ENCODE data around the gene ZNRF2.

ZNRF2 gene

DNA sequence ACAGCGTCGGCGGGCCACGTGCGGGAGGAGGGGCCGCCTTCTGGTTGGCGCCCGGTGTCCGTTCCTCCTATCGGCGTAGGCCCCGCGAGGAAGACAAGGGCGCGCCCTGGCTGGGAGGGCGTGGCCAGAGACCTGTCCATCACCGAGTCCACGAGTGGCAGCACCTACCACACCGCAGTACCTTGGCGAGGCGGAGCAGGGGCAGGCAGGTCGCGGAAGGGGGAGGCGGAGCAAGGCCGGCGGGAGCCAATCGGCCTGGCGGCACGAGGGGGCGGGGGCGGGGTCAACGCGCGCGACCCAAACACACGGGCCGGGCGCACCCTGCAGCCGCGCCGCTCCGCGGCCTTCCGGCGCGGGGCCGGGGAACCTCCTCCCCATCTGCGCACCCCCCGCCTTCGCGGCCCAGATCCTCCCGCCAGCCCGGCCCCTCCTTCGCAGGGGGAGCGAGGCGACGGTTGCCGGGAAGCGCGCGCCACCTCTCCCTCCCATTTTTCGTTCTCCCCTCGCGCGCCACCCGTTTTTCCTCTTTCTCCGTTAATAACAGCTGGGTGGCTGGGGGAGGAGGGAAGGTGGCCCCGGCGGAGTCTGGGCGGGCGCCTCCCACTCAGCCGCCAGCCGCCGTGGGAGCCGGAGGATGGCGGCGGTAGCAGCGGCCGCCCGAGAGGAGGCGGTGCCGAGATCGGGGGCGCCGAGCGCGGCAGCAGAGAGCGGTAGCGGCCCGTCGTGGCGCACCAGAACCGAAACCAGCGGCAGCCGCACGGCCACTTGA is at the start of gene ZNRF2:
ZNRF2 (plus strand) TSS at position 300 of the 769 bp plus-strand sequence. CDS start 761 bp downstream, outside the sequence.
- peak; percentile 92 to 98 for DNase-seq

DNA sequence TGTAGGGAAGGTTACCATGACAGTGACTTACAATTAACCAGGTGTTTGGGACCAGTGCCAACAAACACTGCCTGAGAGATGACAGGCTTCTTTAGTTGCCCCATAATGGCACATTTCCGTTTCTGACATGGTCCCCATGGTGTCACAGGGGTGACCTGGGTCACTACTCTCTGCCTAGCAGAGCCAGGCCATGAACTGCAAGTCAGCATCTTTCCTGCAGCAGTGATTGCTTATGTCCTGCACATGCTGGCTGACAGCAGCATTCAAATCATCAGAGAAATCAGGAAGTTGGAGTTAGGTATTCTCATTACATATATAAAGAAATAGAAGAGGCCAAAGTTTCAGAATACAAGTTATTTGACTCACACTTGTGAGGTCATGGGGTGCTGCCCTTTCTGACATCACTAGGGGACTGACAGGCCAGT is 47.1 kb upstream of the ZNRF2 start:
- DNase-seq: no peak

DNA sequence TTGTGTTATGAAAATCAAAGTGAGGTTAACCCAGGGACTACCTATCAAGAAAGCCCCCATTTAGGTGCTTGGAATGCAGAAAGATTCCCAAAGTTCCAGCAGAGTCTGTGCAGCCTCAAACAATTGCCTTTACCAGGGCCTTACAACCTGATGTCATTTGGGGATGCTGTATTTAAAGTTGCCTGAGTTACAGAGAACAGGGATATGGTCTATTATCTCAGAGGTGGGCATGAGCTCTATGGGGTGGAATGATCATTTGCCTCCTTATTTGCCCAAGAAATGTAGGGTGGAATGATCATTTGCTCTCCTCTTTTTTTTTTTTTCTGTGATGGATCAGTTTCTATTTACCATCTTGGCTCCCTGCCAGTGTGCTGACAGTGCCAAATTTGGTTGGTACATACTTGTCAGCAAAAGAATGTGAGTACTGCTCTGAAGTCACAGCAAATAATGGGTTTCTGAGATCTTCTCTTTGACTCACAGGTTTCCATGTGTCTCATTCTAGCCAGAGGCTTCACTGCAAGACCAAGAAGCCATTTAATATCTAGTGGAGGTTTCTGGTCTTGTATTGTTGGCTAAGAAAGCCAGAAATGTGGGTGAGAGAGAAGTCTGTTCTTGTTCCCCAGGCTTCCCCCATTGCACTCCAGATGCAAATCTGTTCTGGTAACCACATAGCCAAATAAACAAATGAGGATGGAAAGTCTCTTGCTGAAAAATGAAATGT is 45.5 kb upstream of the ZNRF2 start:
- DNase-seq: peak; percentile 6 to 8

DNA sequence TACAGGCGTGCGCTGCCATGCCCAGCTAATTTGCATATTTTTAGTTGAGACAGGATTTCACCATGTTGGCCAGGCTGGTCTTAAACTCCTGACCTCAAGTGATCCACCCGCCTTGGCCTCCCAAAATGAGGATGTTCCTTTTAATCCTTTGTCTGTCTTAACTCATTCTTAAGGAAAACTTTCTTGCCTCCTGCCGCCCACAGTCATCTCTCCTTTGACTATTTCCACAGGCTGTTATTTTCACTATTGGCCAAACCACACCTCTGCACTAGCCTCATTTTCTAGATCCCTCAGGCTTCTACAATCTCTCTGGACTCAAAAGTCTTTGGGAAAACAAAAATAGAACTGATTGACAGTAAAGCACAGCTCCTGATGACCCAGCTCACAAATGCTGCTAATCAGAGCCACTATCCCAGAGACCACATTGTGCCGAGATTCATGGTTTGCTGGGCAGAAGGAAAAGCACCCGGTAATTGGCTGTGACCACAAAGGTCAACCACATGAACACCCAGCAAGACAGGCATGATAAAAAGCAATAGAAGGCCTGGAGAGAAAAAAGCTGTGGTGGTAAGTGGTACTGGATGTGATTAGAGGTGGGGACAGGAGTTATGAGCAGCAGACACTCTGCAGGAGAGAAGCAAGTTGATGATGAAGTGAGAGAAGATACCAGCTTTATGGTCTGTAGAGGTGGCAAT is 44.1 kb upstream of the ZNRF2 start:
- DNase-seq: no peak

- DNase-seq: no peak
Measured at GRCh38 chr7:30241767-30242166, 42.6 kb upstream of the ZNRF2 start.

DNA sequence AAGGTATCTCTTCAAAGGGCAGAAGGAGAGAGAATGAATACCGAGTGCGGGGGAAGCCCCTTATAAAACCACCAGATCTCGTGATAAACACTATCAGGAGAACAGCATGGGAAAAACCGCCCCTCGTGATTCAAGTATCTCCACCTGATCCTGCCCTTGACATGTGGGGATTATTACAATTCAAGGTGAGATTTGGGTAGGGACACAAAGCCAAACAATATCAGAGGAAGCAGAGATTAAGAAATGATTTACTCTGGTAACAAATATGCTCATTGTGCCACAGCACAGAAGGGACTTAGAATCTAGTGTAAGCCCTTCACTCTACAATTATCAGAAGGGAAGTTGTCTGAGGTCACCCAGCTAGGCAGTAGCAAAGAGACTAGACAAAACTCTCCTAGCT is 40.1 kb upstream of the ZNRF2 start:
- DNase-seq: no peak

- DNase-seq: no peak
Measured at GRCh38 chr7:30245913-30246312, 38.5 kb upstream of the ZNRF2 start.

DNA sequence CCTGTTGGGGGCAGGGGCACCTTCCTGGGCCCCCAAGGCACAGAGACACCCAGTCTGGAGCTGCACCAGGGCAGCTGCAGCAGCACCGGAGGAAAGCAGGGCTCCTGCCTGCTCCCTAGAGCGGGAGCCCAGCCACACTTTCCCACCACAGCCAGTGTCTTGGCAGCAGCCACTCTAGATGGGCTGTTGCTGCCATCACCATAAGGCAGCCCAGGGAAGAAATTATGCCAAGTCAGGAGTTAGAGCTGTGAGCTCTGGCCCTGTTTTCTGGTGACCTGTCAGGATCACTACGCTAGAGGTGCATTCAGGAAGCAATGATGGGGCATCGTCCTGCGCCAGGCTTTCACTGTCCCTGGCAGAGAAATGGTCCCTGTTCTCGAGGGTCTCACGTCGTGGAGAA is 38.0 kb upstream of the ZNRF2 start:
- DNase-seq: no peak

DNA sequence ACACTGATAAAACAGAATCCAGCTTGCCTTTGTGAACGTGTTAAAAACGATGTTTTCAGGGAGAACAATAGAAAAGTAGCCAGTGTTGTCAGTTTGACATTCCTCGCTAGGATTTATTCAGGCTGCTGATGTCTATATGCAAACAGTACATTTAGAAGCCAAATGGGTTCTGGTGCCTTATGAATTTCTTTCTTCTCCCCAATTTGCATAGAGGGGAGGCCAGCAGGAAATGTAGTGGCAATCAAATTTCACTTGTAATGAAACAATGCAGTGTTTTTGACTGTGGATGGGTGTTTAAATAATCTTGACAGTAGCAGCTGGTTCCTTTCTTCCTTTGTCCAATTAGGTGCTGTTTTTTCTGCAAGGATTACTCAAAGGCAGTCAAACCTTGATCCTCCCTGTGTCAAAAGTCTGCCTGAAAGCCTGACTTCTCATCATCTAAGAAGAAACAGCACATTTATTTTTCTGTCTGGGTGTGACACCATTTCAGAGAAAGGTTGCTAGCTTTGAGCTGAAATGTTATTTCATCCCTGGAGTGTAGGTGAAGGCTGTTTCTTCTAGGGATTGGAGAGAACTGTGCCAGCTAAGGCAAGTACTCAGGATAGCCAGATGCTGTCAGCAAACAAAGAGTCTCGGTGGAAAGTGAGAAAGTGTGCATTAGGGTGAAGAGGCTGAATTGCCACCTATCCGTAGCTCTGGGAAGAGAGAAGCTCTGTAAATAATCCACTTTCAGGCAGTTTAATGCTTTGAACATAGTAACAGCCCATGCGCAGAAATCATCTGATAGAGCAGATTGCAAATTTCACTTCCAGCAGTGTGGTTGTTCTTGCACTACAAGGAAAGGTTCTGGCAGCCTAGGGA is 36.6 kb upstream of the ZNRF2 start:
- no peak for DNase-seq

GRCh38 chr7:30249316-30249715 is 35.1 kb upstream of the ZNRF2 start:
- no peak for DNase-seq

- no peak for DNase-seq
Measured at GRCh38 chr7:30249986-30250774, 34.2 kb upstream of the ZNRF2 start.

GRCh38 chr7:30251708-30252329 is 32.6 kb upstream of the ZNRF2 start:
- no peak for DNase-seq

DNA sequence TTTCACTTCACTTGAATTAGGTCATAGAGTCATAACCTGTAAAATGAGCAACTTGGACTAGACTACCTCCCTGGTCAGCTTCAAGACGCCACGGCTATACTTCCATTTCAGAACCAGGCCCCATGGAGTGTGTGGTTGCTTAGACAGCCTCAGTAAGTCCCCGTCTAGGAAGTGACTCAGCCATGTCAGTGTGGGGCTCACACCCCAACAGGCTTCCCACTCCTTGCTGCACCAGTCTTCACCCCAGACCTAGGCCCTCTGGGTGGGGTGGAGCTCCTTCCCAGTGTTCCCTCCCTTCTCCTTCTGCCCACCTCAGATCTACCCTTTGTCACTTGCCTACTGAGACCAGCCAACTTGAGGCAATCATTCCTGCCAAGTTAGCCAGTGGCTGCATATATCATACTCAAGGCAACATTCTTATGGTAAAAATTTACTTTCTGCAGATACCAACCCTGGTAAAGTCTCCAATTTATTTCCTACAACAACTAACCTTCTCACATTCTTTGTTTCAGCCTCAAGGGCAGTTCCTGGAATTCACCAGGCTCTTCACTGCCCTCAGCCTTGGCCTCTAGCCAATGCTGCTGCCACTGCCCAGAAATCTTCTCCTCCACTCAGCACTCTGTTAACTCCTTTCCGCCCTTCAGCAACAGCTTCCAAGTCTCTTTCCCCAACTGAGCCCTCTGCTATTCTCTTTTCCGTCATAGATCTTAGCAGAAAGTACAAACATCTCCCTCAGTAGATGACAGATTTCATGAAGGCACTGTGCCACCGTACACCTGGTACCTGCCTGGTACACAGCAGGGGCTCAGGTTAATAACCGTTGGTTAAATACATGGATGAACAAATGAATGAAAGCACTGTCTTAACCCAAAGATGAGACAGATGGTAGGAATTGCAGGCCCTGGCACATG is 31.3 kb upstream of the ZNRF2 start:
- DNase-seq: no peak

DNA sequence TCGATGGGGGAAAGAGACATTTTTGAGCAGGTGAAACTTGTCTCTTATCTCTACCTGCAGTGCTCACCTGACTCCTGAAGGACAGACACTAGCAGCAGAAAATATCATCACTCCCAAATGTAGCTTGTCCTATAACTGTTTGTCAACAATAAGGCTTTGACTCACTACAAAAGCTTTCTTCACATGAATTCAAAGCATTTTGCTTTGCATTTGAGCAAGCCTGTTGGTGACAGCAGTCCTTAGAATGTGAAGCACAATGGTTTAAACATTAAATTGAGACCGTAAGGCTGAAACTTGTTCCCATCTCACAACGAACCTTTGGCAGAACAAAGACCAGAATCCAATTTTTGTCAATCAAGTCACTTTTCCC is 30.6 kb upstream of the ZNRF2 start:
- no peak for DNase-seq

DNA sequence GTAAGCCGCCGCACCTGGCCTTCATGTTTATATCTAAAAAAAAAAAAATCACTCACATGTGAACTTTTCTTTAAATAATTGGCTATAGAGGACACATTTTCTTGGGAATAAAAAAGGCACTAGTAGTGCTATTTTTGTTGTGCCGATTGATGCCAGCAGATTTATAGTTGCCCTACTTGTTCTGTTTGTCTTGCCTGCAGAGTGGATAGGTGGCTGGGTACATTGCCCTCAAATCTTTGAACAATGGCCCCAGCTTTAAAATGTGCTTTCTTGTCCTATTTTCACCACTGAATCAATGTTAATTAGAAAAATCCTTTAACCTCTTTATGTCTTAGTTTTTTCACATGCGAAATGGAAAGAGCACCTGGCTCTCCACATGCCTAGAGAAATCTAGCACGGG is 30.1 kb upstream of the ZNRF2 start:
- DNase-seq: no peak

GRCh38 chr7:30254717-30255063 is 29.7 kb upstream of the ZNRF2 start:
- DNase-seq: no peak

DNA sequence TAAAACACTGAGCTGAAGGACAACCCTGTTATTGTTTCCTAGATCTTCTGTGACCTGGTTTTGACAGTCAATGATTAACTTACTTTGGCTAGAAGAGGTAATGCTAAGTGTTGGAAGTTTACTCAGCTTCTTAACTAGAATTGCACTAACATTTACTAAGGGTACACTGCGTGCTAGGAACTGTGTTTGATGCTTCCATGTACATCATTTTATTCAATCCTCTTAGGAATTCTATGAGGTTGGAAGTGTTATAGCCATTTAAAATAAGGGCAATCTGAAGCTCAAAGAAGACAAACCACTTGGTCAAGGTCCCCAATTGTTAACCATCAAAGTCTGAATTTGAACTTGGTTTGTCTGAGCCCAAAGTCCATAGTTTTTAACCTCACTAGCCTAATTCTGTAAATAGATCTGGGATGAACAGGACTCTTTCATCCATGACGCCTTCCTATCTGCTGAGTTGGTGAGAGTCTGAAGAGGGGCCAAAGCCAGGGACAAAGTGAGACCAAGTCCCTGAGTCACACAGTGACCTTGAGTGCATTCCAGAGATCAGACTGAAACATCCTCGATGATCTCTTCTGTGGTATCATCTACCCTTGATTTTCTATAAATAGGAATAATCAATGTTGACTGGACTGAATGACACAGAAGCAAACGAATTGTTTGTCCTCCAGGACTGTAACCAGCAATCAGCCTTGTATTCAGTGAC is 29.2 kb upstream of the ZNRF2 start:
- no peak for DNase-seq

- no peak for DNase-seq
Measured at GRCh38 chr7:30256349-30256858, 28.0 kb upstream of the ZNRF2 start.

DNA sequence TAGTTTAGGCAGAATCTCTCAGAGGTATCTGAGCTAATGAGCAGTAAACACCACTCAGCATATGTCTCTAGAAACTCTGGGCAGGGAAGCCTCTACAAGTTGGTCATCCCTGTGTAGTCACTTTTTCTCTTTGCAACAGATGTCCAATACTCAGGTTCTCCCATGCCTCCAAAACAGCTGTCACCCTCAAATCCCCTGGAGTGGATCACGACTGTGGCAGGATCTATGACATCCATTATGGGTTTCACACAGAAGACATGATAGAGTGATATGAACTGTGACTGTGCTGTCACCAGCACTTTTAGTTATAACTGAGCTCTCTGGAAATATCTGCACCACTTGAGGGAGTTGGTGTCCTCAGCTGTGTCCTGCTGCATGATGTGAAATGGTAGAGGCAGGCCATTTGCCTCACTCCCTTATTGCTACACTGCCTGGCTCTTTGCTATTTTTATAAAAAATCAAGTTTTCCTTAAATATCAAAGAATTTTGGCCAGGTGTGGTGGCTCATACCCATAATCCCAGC is 24.1 kb upstream of the ZNRF2 start:
- no peak for DNase-seq
